Left lung (tissue), 10 donors: ENCODE measurements around the gene TMEM164. TPM values are rescaled to one million over a fixed set of nuclear protein-coding genes. Genes with fewer than 3 reads are reported as not detected.
A peak's percentile ranks its signal among the peaks of the same experiment; 100 is the strongest.

Experiments used
- ATAC-seq: fragments of 200-7000 bp; cut with Tn5 transposase; one replicate; pipeline ENCODE4 v1.9.1; 2020; ENCODE audit warnings: moderate library complexity
- DNase-seq, 4 donors: peaks; one replicate each; pipeline ENCODE4 v3.0.0-alpha.2; 2013 to 2020
- H3K27ac ChIP-seq, 2 donors: fragments of 200-600 bp; sonication (generic) in 1 of 2; one replicate each; pipeline versions ENCODE4 v1.5.0 to v1.8.0; 2020 to 2021
- H3K27me3 ChIP-seq, 2 donors: fragments of 200-600 bp; sonication (generic) in 1 of 2; one replicate each; pipeline versions ENCODE4 v1.5.0 to v1.8.0; 2020 to 2021
- H3K36me3 ChIP-seq, 2 donors: fragments of 200-600 bp; sonication (generic) in 1 of 2; one replicate each; pipeline versions ENCODE4 v1.5.0 to v1.8.0; 2020 to 2021
- H3K4me1 ChIP-seq, 2 donors: fragments of 200-600 bp; one replicate each; pipeline ENCODE4 v1.8.0; 2021
- H3K4me3 ChIP-seq, 2 donors: fragments of 200-600 bp; sonication (generic) in 1 of 2; one replicate each; pipeline versions ENCODE4 v1.5.0 to v1.8.0; 2020 to 2021; ENCODE audit warnings: mild to moderate bottlenecking in 1 of 2
- H3K9me3 ChIP-seq, 2 donors: fragments of 200-600 bp; sonication (generic) in 1 of 2; one replicate each; pipeline versions ENCODE4 v1.5.0 to v1.8.0; 2020 to 2021
- CTCF ChIP-seq, 2 donors: fragments of 200-600 bp; sonication (generic) in 1 of 2; IDR thresholded peaks; one replicate each; pipeline versions ENCODE4 v1.5.0 to v1.8.0; 2021; ENCODE audit warnings: antibody characterized with exemption in 2 of 2
- intact Hi-C, 2 donors: fragments of 100-400 bp; cut with DNase I; formaldehyde crosslinking; loops; one replicate each; pipeline versions ENCODE4 v1.11.2 to v1.14.2; 2022
- polyA plus RNA-seq, 6 donors: library from polyadenylated mRNA; unstranded; fragments of 120-200 nt; gene quantifications; one replicate each; pipeline ENCODE4 v1.2.1, GENCODE V29; 2013; ENCODE audit not compliant: insufficient read length in 6 of 6
- total RNA-seq, 2 donors: library from RNA; stranded (reverse); fragmentation: NEBNext Ultra II Directional; extraction: Animal tissue kit (Norgen Biotek cat#: 25700); gene quantifications; one replicate each; pipeline ENCODE4 v1.2.1, GENCODE V29; 2021
- donor health status: DM: no; HTN: yes; CAD: no.
- donor health status: DM: no; HTN: no; CAD: no.

TMEM164 gene
- total and polyA plus RNA-seq, 8 donors: 39.2 to 111 (median 47.0) TPM

DNA sequence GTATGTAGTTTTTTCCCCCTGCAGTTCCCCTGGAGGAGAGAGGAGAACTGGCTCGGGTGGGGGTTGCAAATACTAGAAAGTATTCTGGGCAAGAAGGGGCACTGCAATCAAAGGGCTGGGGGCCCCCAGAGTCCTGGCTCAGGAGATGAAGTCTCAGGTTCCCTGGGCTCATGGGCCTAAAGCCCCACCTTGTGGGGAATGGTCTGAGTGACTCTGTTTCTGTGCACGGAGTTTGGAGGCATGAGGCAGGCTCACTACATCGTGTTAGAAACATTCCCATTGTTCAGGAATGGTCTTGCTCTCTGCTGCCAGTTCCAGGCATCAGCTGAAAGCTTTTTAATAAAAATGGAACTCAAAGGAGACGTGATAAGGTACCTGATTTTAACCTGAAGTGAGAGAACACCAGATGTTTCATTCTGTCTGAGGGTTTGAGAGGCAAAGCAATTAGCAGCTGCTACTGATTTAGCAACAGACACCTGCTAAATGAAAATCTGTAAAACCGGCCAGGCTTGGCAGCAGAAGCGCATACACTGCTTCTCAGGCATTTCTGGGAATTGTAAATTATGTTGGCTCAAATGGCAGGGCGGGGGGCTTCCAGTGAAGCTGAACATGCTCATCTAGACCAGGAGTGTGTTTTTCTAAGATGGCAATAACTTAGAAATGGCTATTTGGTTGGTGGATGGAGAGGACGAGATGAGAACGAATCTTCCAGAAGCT, 122.7 kb downstream of the TMEM164 start:
- Histone ChIP-seq H3K27me3 (no peaks in the 10 kb centered on the region), H3K9me3 (no peaks in the 10 kb centered on the region), H3K36me3 (no peaks in the 10 kb centered on the region), H3K27ac (no peak overlapping the region), H3K4me3 (no peak overlapping the region), H3K4me1 (peaks cover 0 to 5% of the 10 kb centered on the region in 2 donors)
- peak; percentile 24 for ATAC-seq
- intact Hi-C loops: no loop called here
- DNase-seq: no peak
- TF ChIP-seq CTCF (IDR thresholded peaks at IDR 0.05): no peak

- no peak for TF ChIP-seq CTCF (IDR thresholded peaks at IDR 0.05)
- no peak overlapping the region for H3K4me3 ChIP-seq
Observed at GRCh38 chrX:110131031-110131430, 128.1 kb downstream of the TMEM164 start.

GRCh38 chrX:110132450-110133114, 129.7 kb downstream of the TMEM164 start:
- H3K4me1 ChIP-seq: no peaks in the 10 kb centered on the region
- TF ChIP-seq CTCF (IDR thresholded peaks at IDR 0.05): no peak
- H3K27me3 ChIP-seq: peaks cover 0 to 2% of the 10 kb centered on the region in 2 donors
- H3K27ac ChIP-seq: no peak overlapping the region
- DNase-seq (no peak), ATAC-seq (no peak)
- H3K4me3 ChIP-seq: no peak overlapping the region
- no peaks in the 10 kb centered on the region for H3K9me3 ChIP-seq
- intact Hi-C loops: no loop called here
- no peaks in the 10 kb centered on the region for H3K36me3 ChIP-seq

More at GRCh38 chrX:110131031-110131430, 128.1 kb downstream of the TMEM164 start:
- H3K9me3 ChIP-seq: no peaks in the 10 kb centered on the region
- intact Hi-C loops: no loop called here
- ATAC-seq (no peak), DNase-seq (no peak)
- H3K4me1 ChIP-seq: no peaks in the 10 kb centered on the region
- H3K27me3 ChIP-seq: no peaks in the 10 kb centered on the region
- H3K36me3 ChIP-seq: no peaks in the 10 kb centered on the region
- no peak overlapping the region for H3K27ac ChIP-seq

- Histone ChIP-seq H3K36me3 (no peaks in the 10 kb centered on the region), H3K27ac (no peak overlapping the region), H3K27me3 (peaks cover 0 to 5% of the 10 kb centered on the region in 2 donors), H3K4me3 (no peak overlapping the region), H3K9me3 (no peaks in the 10 kb centered on the region), H3K4me1 (no peaks in the 10 kb centered on the region)
- intact Hi-C loops: no loop called here
- DNase-seq: no peak
- TF ChIP-seq CTCF (IDR thresholded peaks at IDR 0.05): no peak
- ATAC-seq: peak; percentile 83
Observed at GRCh38 chrX:110133735-110134370, 130.9 kb downstream of the TMEM164 start.

GRCh38 chrX:110135618-110136017, 132.7 kb downstream of the TMEM164 start:
- no peak for TF ChIP-seq CTCF (IDR thresholded peaks at IDR 0.05)
- intact Hi-C loops: no loop called here
- H3K27ac ChIP-seq: no peak overlapping the region
- no peak overlapping the region for H3K4me3 ChIP-seq
- H3K9me3 ChIP-seq: no peaks in the 10 kb centered on the region
- ATAC-seq: no peak
- H3K27me3 ChIP-seq: peaks cover 0 to 5% of the 10 kb centered on the region in 2 donors
- no peak for DNase-seq
- no peaks in the 10 kb centered on the region for H3K36me3 ChIP-seq
- H3K4me1 ChIP-seq: no peaks in the 10 kb centered on the region
